Ascending aorta (tissue), 2 donors: Measurements from ENCODE around the gene NME7. TPM values are rescaled to one million over a fixed set of nuclear protein-coding genes. Genes with fewer than 3 reads are reported as not detected.

Experiments used
- DNase-seq, 2 donors: peaks; one replicate each; pipeline ENCODE4 v3.0.0-alpha.2; 2019; ENCODE audit warnings: low spot score in 2 of 2
- H3K27ac ChIP-seq, 2 donors: fragments of 200-600 bp; sonication (generic); one replicate each; pipeline ENCODE4 v1.5.1; 2016 to 2017; ENCODE audit warnings: mild to moderate bottlenecking in 1 of 2
- H3K27me3 ChIP-seq: fragments of 200-600 bp; sonication (generic); one replicate; pipeline ENCODE4 v1.5.1; 2017
- H3K36me3 ChIP-seq, 2 donors: fragments of 200-600 bp; sonication (generic); one replicate each; pipeline ENCODE4 v1.5.1; 2016
- H3K4me1 ChIP-seq, 2 donors: fragments of 200-600 bp; sonication (generic); one replicate each; pipeline ENCODE4 v1.5.1; 2016 to 2017; ENCODE audit warnings: mild to moderate bottlenecking in 1 of 2
- H3K4me3 ChIP-seq, 2 donors: fragments of 200-600 bp; sonication (generic); one replicate each; pipeline ENCODE4 v1.5.1; 2016 to 2017; ENCODE audit warnings: mild to moderate bottlenecking in 1 of 2
- H3K9me3 ChIP-seq, 2 donors: fragments of 200-600 bp; sonication (generic); one replicate each; pipeline ENCODE4 v1.5.1; 2016
- intact Hi-C: fragments of 100-400 bp; cut with DNase I; formaldehyde crosslinking; loops from one replicate; pipeline ENCODE4 v1.15.1; 2023
- total RNA-seq: library from RNA; depleted of rRNA; stranded (reverse); fragments of >200 nt; gene quantifications from one replicate; pipeline ENCODE4 v1.1.0, GENCODE V29; 2016
- TF ChIP-seq, protein P1 (sequence below), 3 experiments: fragments of 200-600 bp in 2 of 3; fragments of 450-650 bp in 1 of 3; sonication (generic) in 2 of 3; IDR thresholded peaks; one replicate each; pipeline ENCODE4 v1.5.1; 2016 to 2019; ENCODE audit warnings: antibody characterized with exemption in 3 of 3, mild to moderate bottlenecking in 1 of 3, moderate library complexity in 1 of 3

NME7 gene
- total RNA-seq, 1 donor from 2014 or later = 4.9 TPM

DNA sequence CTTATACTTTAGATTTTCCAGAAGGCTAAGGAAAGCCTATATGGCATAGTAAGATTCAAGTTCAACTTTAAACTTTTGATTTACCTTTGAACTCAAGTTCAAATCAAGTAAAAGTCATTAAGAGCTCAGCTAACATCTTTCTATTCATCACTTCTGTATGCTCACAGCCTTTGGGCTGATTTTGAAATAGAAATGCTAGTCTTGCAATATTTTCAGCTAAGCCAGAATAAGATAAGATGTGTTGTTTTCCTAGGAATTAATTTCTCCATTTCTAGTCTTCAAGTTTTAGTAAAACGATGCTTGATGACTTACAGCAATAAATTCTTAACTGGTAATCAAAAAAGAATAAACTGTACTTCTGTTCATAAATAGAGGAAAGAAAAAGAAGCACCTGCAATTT is 225.5 kb downstream of the NME7 start:
- no peak overlapping the region for H3K27ac ChIP-seq
- H3K27me3 ChIP-seq = no peaks in the 10 kb centered on the region
- no peaks in the 10 kb centered on the region for H3K4me1 ChIP-seq
- no peaks in the 10 kb centered on the region for H3K9me3 ChIP-seq
- intact Hi-C loops = no loop called here
- H3K36me3 ChIP-seq = no peaks in the 10 kb centered on the region
- TF ChIP-seq, protein P1, sequence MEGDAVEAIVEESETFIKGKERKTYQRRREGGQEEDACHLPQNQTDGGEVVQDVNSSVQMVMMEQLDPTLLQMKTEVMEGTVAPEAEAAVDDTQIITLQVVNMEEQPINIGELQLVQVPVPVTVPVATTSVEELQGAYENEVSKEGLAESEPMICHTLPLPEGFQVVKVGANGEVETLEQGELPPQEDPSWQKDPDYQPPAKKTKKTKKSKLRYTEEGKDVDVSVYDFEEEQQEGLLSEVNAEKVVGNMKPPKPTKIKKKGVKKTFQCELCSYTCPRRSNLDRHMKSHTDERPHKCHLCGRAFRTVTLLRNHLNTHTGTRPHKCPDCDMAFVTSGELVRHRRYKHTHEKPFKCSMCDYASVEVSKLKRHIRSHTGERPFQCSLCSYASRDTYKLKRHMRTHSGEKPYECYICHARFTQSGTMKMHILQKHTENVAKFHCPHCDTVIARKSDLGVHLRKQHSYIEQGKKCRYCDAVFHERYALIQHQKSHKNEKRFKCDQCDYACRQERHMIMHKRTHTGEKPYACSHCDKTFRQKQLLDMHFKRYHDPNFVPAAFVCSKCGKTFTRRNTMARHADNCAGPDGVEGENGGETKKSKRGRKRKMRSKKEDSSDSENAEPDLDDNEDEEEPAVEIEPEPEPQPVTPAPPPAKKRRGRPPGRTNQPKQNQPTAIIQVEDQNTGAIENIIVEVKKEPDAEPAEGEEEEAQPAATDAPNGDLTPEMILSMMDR (IDR thresholded peaks at IDR 0.05) = no peak
- no peak overlapping the region for H3K4me3 ChIP-seq
- DNase-seq = no peak

DNA sequence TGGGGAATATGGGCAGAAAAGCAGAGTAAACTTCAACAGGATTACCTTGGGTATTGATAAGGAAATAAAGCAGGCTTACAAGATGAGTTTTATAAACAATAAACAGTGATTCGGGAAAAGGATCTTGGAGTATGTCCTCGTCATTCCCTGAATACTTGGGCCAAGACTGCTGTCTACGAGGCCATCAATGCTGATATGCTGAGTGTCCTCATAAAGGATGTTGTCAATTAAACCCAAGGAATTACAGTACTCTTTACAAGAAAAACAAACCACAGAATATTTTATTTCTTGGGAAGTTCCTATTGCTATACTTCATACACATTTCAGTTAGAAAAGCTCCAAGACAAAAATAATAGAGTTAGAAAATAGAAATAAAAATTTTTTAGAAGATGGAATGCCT is 226.2 kb downstream of the NME7 start:
- no peaks in the 10 kb centered on the region for H3K36me3 ChIP-seq
- no peak overlapping the region for H3K27ac ChIP-seq
- no peak for DNase-seq
- H3K9me3 ChIP-seq = no peaks in the 10 kb centered on the region
- TF ChIP-seq, protein P1 (IDR thresholded peaks at IDR 0.05) = no peak
- no peaks in the 10 kb centered on the region for H3K4me1 ChIP-seq
- intact Hi-C loops = no loop called here
- no peak overlapping the region for H3K4me3 ChIP-seq
- H3K27me3 ChIP-seq = no peaks in the 10 kb centered on the region

DNA sequence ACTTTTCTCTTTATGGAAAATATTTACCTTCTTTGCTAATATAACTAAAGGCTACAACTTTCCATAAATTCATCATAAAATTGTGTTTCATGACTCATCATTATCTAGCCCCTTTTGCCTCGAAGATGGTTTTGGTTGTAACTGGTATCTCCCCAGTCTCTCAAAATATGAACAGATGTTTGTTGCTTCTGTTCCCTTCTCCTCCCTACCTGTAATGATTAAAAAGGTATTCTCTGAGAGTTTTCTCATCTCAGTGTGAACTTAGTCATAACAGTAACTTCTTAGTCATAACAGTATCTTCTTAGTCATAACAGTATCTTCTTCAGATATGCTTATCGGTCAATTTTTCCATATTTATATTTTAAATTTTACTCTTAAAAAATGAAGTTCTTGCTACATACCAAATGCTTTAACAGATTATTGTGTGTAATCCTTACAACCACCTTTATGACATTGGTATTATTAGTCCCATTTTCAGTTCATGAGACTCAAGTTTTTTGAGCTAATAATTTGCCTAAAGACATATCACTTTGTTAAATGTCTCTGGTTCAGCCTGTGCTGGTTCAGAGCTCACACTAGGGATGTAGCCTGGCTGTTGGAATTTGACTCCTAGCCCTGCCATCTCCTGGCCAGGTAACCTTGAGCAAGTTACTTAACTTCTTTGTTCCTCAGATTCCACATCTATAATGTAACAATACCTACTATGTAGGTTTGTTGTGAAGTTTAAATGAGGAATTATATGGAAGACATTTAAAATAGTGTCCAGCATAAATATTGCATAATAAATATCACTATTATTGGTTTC is 228.5 kb downstream of the NME7 start:
- TF ChIP-seq, protein P1 (IDR thresholded peaks at IDR 0.05) = no peak
- no peaks in the 10 kb centered on the region for H3K27me3 ChIP-seq
- H3K4me1 ChIP-seq = no peaks in the 10 kb centered on the region
- DNase-seq = no peak
- no peaks in the 10 kb centered on the region for H3K36me3 ChIP-seq
- H3K27ac ChIP-seq = no peak overlapping the region
- intact Hi-C loops = no loop called here
- no peak overlapping the region for H3K4me3 ChIP-seq
- no peaks in the 10 kb centered on the region for H3K9me3 ChIP-seq

DNA sequence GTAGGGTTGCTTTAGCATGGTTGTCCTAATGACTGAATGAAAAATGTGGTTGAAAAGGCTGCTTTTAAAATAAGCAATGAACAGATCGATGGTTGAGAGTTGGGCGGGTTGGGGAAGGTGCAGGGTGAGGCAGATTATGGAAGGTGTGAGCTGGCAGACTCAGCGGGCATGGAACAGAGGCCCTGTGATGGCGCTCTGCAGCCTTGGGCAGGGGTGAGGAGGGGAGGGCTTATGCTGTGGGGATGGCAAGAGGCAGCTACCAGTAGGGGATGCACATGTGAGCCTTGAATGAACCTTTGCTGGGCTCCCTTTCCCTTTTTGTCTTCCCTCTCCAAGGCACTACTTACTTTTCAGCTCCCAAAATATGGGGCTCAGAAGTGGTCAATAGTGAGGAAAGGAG is 230.2 kb downstream of the NME7 start:
- Histone ChIP-seq H3K36me3 (no peaks in the 10 kb centered on the region), H3K27me3 (no peaks in the 10 kb centered on the region), H3K4me3 (no peak overlapping the region), H3K27ac (no peak overlapping the region), H3K4me1 (no peaks in the 10 kb centered on the region), H3K9me3 (no peaks in the 10 kb centered on the region)
- TF ChIP-seq, protein P1 (IDR thresholded peaks at IDR 0.05) = no peak
- intact Hi-C loops = no loop called here
- no peak for DNase-seq

- no peaks in the 10 kb centered on the region for H3K27me3 ChIP-seq
- H3K4me3 ChIP-seq = no peak overlapping the region
- no peak for DNase-seq
- intact Hi-C loops = no loop called here
- TF ChIP-seq, protein P1 (IDR thresholded peaks at IDR 0.05) = peak in 1 of 3 experiments; percentile 32
- peaks cover 0 to 10% of the 10 kb centered on the region in 2 donors for H3K36me3 ChIP-seq
- H3K9me3 ChIP-seq = no peaks in the 10 kb centered on the region
- peaks cover 0 to 3% of the 10 kb centered on the region in 2 donors for H3K4me1 ChIP-seq
- no peak overlapping the region for H3K27ac ChIP-seq
Measured at GRCh38 chr1:169133801-169134502, 233.6 kb downstream of the NME7 start.
